H1 (cell line): Measurements from ENCODE around the gene SLC13A5. TPM values are rescaled to one million over a fixed set of nuclear protein-coding genes. Genes with fewer than 3 reads are reported as not detected.

Source experiments
- CTCF ChIA-PET: fragments of 300-600 bp; sonication (Branson Sonifier 250); formaldehyde crosslinking; loops from one replicate; lab custom pipeline; 2021; ENCODE audit not compliant: partially characterized antibody; lab: Charles Lee
- POLR2A ChIA-PET: fragments of 300-600 bp; sonication (Branson Sonifier 250); formaldehyde crosslinking; loops from one replicate; lab custom pipeline; 2021; ENCODE audit warnings: inconsistent platforms; ENCODE audit not compliant: partially characterized antibody; lab: Charles Lee
- DNase-seq, 2 experiments: peaks; one replicate each; pipeline versions ENCODE4 v3.0.0 to v3.0.0-alpha.2; 2010 to 2022; ENCODE audit warnings: low spot score in 2 of 2, low read depth in 1 of 2, mixed read lengths in 1 of 2
- FAIRE-seq: peaks from 2 replicates; lab custom pipeline; 2011; peaks lifted over from hg19 to GRCh38; lab: Jason Lieb, UNC
- H2AFZ ChIP-seq: 2 replicates; pipeline ENCODE4 v1.8.1; 2012; ENCODE audit warnings: low read length, inconsistent platforms
- H2AK5ac ChIP-seq: 2 replicates; pipeline ENCODE4 v1.6.1; 2013; ENCODE audit warnings: low read depth, low read length
- H2BK120ac ChIP-seq: replicated peaks from 2 replicates; pipeline ENCODE3; 2013; ENCODE audit warnings: low read depth, low read length, inconsistent platforms
- H2BK12ac ChIP-seq: 2 replicates; pipeline ENCODE4 v1.6.1; 2013; ENCODE audit warnings: low read depth, low read length
- H2BK15ac ChIP-seq: 2 replicates; pipeline ENCODE4 v1.6.1; 2013; ENCODE audit warnings: low read length
- H2BK20ac ChIP-seq: 2 replicates; pipeline ENCODE4 v1.6.1; 2013; ENCODE audit warnings: low read length
- H2BK5ac ChIP-seq: 2 replicates; pipeline ENCODE4 v1.6.1; 2013; ENCODE audit warnings: low read depth, low read length
- H3K14ac ChIP-seq: 2 replicates; pipeline ENCODE4 v1.6.1; 2013; ENCODE audit warnings: inconsistent platforms; ENCODE audit not compliant: insufficient read length
- H3K18ac ChIP-seq: 2 replicates; pipeline ENCODE4 v1.6.1; 2013; ENCODE audit warnings: low read length; ENCODE audit errors: extremely low read depth
- H3K23ac ChIP-seq: 2 replicates; pipeline ENCODE4 v1.6.1; 2013; ENCODE audit warnings: inconsistent platforms; ENCODE audit not compliant: insufficient read length
- H3K23me2 ChIP-seq: 2 replicates; pipeline ENCODE4 v1.6.1; 2013; ENCODE audit warnings: low read depth, low read length
- H3K27ac ChIP-seq: 2 replicates; pipeline ENCODE4 v1.6.1; 2011; ENCODE audit warnings: low read depth, low read length, inconsistent platforms
- H3K27me3 ChIP-seq, 4 experiments: replicated peaks in 1 of 4; 1 replicate in 1 of 4; 2 replicates in 3 of 4; pipeline versions ENCODE4 v1.6.1 to v1.8.1; 2011 to 2013; ENCODE audit warnings: low read length in 3 of 4, mild to moderate bottlenecking in 3 of 4, inconsistent platforms in 2 of 4, mixed read lengths in 2 of 4, moderate library complexity in 1 of 4; ENCODE audit not compliant: control insufficient read depth in 3 of 4, insufficient read depth in 3 of 4; ENCODE audit errors: extremely low read depth in 1 of 4
- H3K36me3 ChIP-seq, 4 experiments: 2 replicates each; pipeline versions ENCODE4 v1.6.1 to v1.8.1; 2011 to 2013; ENCODE audit warnings: mild to moderate bottlenecking in 4 of 4, low read length in 3 of 4, moderate library complexity in 2 of 4, control low read depth in 1 of 4, inconsistent platforms in 1 of 4; ENCODE audit not compliant: insufficient read depth in 4 of 4, control insufficient read depth in 2 of 4
- H3K4ac ChIP-seq: replicated peaks from 2 replicates; pipeline ENCODE3; 2013; ENCODE audit warnings: low read length, low read depth, mixed read lengths, inconsistent platforms; ENCODE audit not compliant: insufficient read length
- H3K4me1 ChIP-seq, 4 experiments: replicated peaks in 1 of 4; 1 replicate in 1 of 4; 2 replicates in 3 of 4; pipeline versions ENCODE4 v1.6.1 to v1.8.1; 2011 to 2013; ENCODE audit warnings: low read length in 3 of 4, inconsistent platforms in 2 of 4, mixed read lengths in 1 of 4; ENCODE audit not compliant: insufficient read depth in 4 of 4, control insufficient read depth in 3 of 4
- H3K4me2 ChIP-seq, 2 experiments: 2 replicates each; pipeline versions ENCODE4 v1.6.1 to v1.8.1; 2011 to 2013; ENCODE audit warnings: low read depth in 2 of 2, low read length in 2 of 2, control low read depth in 1 of 2, inconsistent platforms in 1 of 2, mild to moderate bottlenecking in 1 of 2; ENCODE audit not compliant: insufficient read depth in 1 of 2
- H3K4me3 ChIP-seq, 4 experiments: fragments of 200-600, 300-600 bp in 1 of 4; sonication (generic), shearing (Covaris generic), sonication (Bioruptor Twin) in 1 of 4; 2 replicates each; pipeline versions ENCODE4 v1.5.1 to v1.8.1; 2011 to 2016; ENCODE audit warnings: low read length in 4 of 4, low read depth in 3 of 4, control low read depth in 2 of 4, inconsistent platforms in 2 of 4, mild to moderate bottlenecking in 2 of 4, mixed read lengths in 1 of 4, moderate library complexity in 1 of 4; ENCODE audit not compliant: insufficient read depth in 2 of 4; ENCODE audit errors: extremely low read depth in 1 of 4
- H3K56ac ChIP-seq: replicated peaks from 2 replicates; pipeline ENCODE3; 2013; ENCODE audit warnings: low read depth, mild to moderate bottlenecking, mixed read lengths, low read length, inconsistent platforms; ENCODE audit not compliant: insufficient read length
- H3K79me1 ChIP-seq: 2 replicates; pipeline ENCODE4 v1.6.1; 2013; ENCODE audit warnings: low read depth, low read length, control low read depth
- H3K79me2 ChIP-seq, 2 experiments: 2 replicates each; pipeline versions ENCODE4 v1.6.1 to v1.8.1; 2012 to 2013; ENCODE audit warnings: low read length in 2 of 2, mild to moderate bottlenecking in 2 of 2, inconsistent platforms in 1 of 2; ENCODE audit not compliant: insufficient read depth in 2 of 2, control insufficient read depth in 1 of 2
- H3K9ac ChIP-seq, 4 experiments: replicated peaks in 1 of 4; 1 replicate in 1 of 4; 2 replicates in 3 of 4; pipeline versions ENCODE4 v1.6.1 to v1.8.1; 2011 to 2013; ENCODE audit warnings: low read depth in 3 of 4, low read length in 3 of 4, control low read depth in 2 of 4, mild to moderate bottlenecking in 2 of 4, moderate library complexity in 2 of 4, inconsistent platforms in 1 of 4; ENCODE audit errors: extremely low read depth in 1 of 4
- H3K9me3 ChIP-seq, 2 experiments: 2 replicates each; pipeline versions ENCODE4 v1.6.1 to v1.8.1; 2012 to 2013; ENCODE audit warnings: mild to moderate bottlenecking in 2 of 2, moderate library complexity in 2 of 2, control low read depth in 1 of 2, inconsistent platforms in 1 of 2, low read depth in 1 of 2, low read length in 1 of 2, mixed read lengths in 1 of 2; ENCODE audit not compliant: insufficient read depth in 2 of 2
- H4K20me1 ChIP-seq, 2 experiments: replicated peaks in 1 of 2; 2 replicates each; pipeline versions ENCODE3 to v1.8.1; 2011 to 2013; ENCODE audit warnings: inconsistent platforms in 2 of 2, low read length in 2 of 2, mild to moderate bottlenecking in 1 of 2; ENCODE audit not compliant: insufficient read depth in 2 of 2, control insufficient read depth in 1 of 2
- H4K5ac ChIP-seq: 2 replicates; pipeline ENCODE4 v1.6.1; 2013; ENCODE audit warnings: low read length, low read depth, mixed read lengths, inconsistent platforms; ENCODE audit not compliant: insufficient read length
- H4K8ac ChIP-seq: 2 replicates; pipeline ENCODE4 v1.8.0; 2013; ENCODE audit warnings: mild to moderate bottlenecking, moderate library complexity, low read length, inconsistent platforms; ENCODE audit not compliant: insufficient read depth; ENCODE audit errors: extremely low read depth
- H4K91ac ChIP-seq: replicated peaks from 2 replicates; pipeline ENCODE3; 2013; ENCODE audit warnings: low read length, mixed read lengths, inconsistent platforms; ENCODE audit not compliant: insufficient read length
- ASH2L ChIP-seq: fragments of 200-600, 300-600 bp; sonication (generic); IDR thresholded peaks from one replicate; pipeline ENCODE4 v1.7.1; 2017; ENCODE audit warnings: low read length
- KDM5A ChIP-seq: fragments of 200-600 bp; IDR thresholded peaks from 2 replicates; pipeline ENCODE4 v1.7.1; 2012; ENCODE audit warnings: mild to moderate bottlenecking, low read length, inconsistent platforms, mixed read lengths
- MAFK ChIP-seq: IDR thresholded peaks from 2 replicates; pipeline ENCODE4 v1.6.1; 2012; ENCODE audit warnings: low read depth, mild to moderate bottlenecking, improper control_type of control experiment, low read length
- NANOG ChIP-seq: IDR thresholded peaks from 2 replicates; pipeline ENCODE4 v1.6.1; 2011; ENCODE audit warnings: low read length, low read depth, mild to moderate bottlenecking, inconsistent platforms; ENCODE audit not compliant: insufficient read depth, poor library complexity, severe bottlenecking
- POU5F1 ChIP-seq: IDR thresholded peaks from 2 replicates; pipeline ENCODE4 v1.6.1; 2011; ENCODE audit warnings: low read depth, mild to moderate bottlenecking, low read length, moderate library complexity
- RFX5 ChIP-seq: IDR thresholded peaks from 2 replicates; pipeline ENCODE4 v1.6.1; 2011; ENCODE audit warnings: low read depth, low read length, improper control_type of control experiment, borderline replicate concordance
- RNF2 ChIP-seq: fragments of 200-900, 300-1000 bp; sonication (generic); IDR thresholded peaks from 2 replicates; pipeline ENCODE4 v1.7.1; 2016; ENCODE audit warnings: borderline replicate concordance, low read depth, mild to moderate bottlenecking, antibody characterized with exemption, low read length; ENCODE audit not compliant: poor library complexity, severe bottlenecking; ENCODE audit errors: missing control alignments
- SAP30 ChIP-seq: fragments of 300-600 bp; sonication (generic); IDR thresholded peaks from 2 replicates; pipeline ENCODE4 v1.7.1; 2012; ENCODE audit warnings: low read length, moderate library complexity, mild to moderate bottlenecking, inconsistent platforms; ENCODE audit not compliant: insufficient read depth, insufficient replicate concordance
- TBP ChIP-seq: IDR thresholded peaks from 2 replicates; pipeline ENCODE4 v1.6.1; 2011; ENCODE audit warnings: low read depth, low read length, improper control_type of control experiment
- ZNF274 ChIP-seq: IDR thresholded peaks from 2 replicates; pipeline ENCODE4 v1.7.0; 2012; ENCODE audit warnings: low read length, borderline replicate concordance; ENCODE audit errors: extremely low read depth
- WGBS, 2 experiments: shearing (Covaris generic) in 1 of 2; methylation state at CpG; one replicate each; pipeline versions ENCODE4 v1.1.6 to v1.1.7; 2013 to 2015; ENCODE audit warnings: low lambda C conversion rate in 2 of 2, mixed read lengths in 2 of 2, inconsistent platforms in 1 of 2, low coverage in 1 of 2, missing lambda C conversion rate in 1 of 2; ENCODE audit not compliant: insufficient replicate concordance in 2 of 2, insufficient coverage in 1 of 2, insufficient read length in 1 of 2; ENCODE audit errors: extremely low coverage in 1 of 2, missing lambda C conversion rate in 1 of 2; 5-methylcytosine and 5-hydroxymethylcytosine counted together
- polyA plus RNA-seq, 7 experiments: library from polyadenylated mRNA; depleted of rRNA in 3 of 7; stranded (reverse) in 5 of 7; unstranded in 2 of 7; fragments of >200 nt in 5 of 7; fragments of 200-250 nt in 2 of 7; gene quantifications; 1 replicate in 5 of 7; 2 replicates in 1 of 7; 4 replicates in 1 of 7; pipeline versions ENCODE4 v1.2.1 to v1.2.3, GENCODE V29; 2011 to 2013; ENCODE audit warnings: missing spikeins in 2 of 7, mixed read lengths in 2 of 7
- total RNA-seq: library from RNA; stranded (reverse); fragmentation: NEBNext Ultra II Directional; extraction: Animal tissue kit (Norgen Biotek cat#: 25700); gene quantifications from 2 replicates; pipeline ENCODE4 v1.2.1, GENCODE V29; 2021
- TF ChIP-seq, protein P1 (sequence below): IDR thresholded peaks from 2 replicates; pipeline ENCODE4 v1.6.1; 2011; ENCODE audit warnings: low read depth, mild to moderate bottlenecking, low read length; ENCODE audit not compliant: insufficient read depth
- TF ChIP-seq, protein P2 (sequence below): IDR thresholded peaks from 2 replicates; pipeline ENCODE4 v1.6.1; 2012; ENCODE audit warnings: inconsistent platforms

SLC13A5 gene
- total and polyA plus RNA-seq, 2 of the 8 experiments (the other 6 are each of a cell fraction or from before 2014, with no cell fraction given), result 2.1 to 2.6 TPM

DNA sequence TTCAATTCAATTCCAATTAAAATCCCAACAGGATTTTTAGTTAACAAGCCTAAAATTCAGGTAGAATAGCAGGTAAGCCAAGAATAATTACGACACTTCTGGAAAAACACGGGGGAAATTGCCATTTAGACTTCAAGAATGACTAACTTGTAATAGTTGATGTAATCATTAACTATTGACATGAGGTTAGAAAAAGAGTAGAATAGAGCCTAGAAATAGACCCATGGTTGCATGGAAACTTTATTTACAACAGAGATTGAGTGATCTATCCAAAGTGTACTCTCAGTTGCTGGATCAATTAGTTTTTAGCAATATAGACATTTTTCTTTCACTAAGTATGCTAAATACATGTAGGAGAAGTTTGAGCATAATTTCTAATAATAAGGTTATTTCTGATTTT lies 3.6 kb upstream of the SLC13A5 start:
- no peaks in the 10 kb centered on the region for H3K36me3 ChIP-seq
- no peak overlapping the region for H3K23ac ChIP-seq
- no peak overlapping the region for H2BK5ac ChIP-seq
- 81% methylated on average over 2 of the region's 2 CpGs; no CpG with 5 or more reads in 1 of the 2 experiments for WGBS, 2 experiments
- H2BK15ac ChIP-seq, result no peak overlapping the region
- no peak overlapping the region for H2AK5ac ChIP-seq
- no peak overlapping the region for H3K4ac ChIP-seq
- FAIRE-seq, result no peak
- H4K91ac ChIP-seq, result no peak overlapping the region
- H3K4me2 ChIP-seq, result no peak overlapping the region
- DNase-seq, result no peak
- H3K4me1 ChIP-seq, result peaks cover 0 to 10% (median 8%) of the 10 kb centered on the region in 4 experiments; a peak in 6 of 7 replicates
- no peak overlapping the region for H2AFZ ChIP-seq
- no peak overlapping the region for H2BK12ac ChIP-seq
- peaks cover 9 to 36% (median 29%) of the 10 kb centered on the region in 4 experiments for H3K27me3 ChIP-seq
- H3K79me1 ChIP-seq, result no peaks in the 10 kb centered on the region
- H3K4me3 ChIP-seq, result no peak overlapping the region
- H3K79me2 ChIP-seq, result no peaks in the 10 kb centered on the region
- H3K9me3 ChIP-seq, result no peaks in the 10 kb centered on the region
- H3K9ac ChIP-seq, result no peak overlapping the region
- H3K27ac ChIP-seq, result no peak overlapping the region
- H4K5ac ChIP-seq, result no peak overlapping the region
- H2BK20ac ChIP-seq, result no peak overlapping the region
- CTCF ChIA-PET, result interaction anchor here (1.1 to 7.0 kb wide), 3 partner anchors 11 to 49 kb away, joined by 4 to 41 read pairs (median 5); no protein-coding TSS in a partner anchor
- no peak overlapping the region for H3K56ac ChIP-seq
- H2BK120ac ChIP-seq, result no peak overlapping the region
- POLR2A ChIA-PET, result interaction anchor here (0.6 kb wide), 1 partner anchor 191 kb away, joined by 3 read pairs; no protein-coding TSS in a partner anchor
- no peak overlapping the region for H3K14ac ChIP-seq
- no peak overlapping the region for H3K18ac ChIP-seq
- H3K23me2 ChIP-seq, result peaks cover 15% of the 10 kb centered on the region; the same call in 1 of the 2 replicates
- H4K20me1 ChIP-seq, result no peaks in the 10 kb centered on the region
- H4K8ac ChIP-seq, result no peak overlapping the region
- no peak for TF ChIP-seq RFX5
- no peak for TF ChIP-seq POU5F1
- no peak for TF ChIP-seq KDM5A
- TF ChIP-seq, protein P1, sequence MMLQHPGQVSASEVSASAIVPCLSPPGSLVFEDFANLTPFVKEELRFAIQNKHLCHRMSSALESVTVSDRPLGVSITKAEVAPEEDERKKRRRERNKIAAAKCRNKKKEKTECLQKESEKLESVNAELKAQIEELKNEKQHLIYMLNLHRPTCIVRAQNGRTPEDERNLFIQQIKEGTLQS, result no peak
- no peak for TF ChIP-seq SAP30
- TF ChIP-seq MAFK, result no peak
- TF ChIP-seq, protein P2, sequence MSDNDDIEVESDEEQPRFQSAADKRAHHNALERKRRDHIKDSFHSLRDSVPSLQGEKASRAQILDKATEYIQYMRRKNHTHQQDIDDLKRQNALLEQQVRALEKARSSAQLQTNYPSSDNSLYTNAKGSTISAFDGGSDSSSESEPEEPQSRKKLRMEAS, result no peak
- TF ChIP-seq ASH2L, result no peak
- no peak for TF ChIP-seq TBP
- no peak for TF ChIP-seq RNF2
- TF ChIP-seq ZNF274, result no peak
- TF ChIP-seq NANOG, result no peak
